Neural cell (in vitro differentiated cells): ENCODE measurements around the gene RGL3.

Source experiments
- EP300 ChIP-seq: fragments of 450-650 bp; conservative IDR thresholded peaks from 2 replicates; pipeline ENCODE4 v1.6.1; 2014; ENCODE audit warnings: antibody characterized with exemption, mild to moderate bottlenecking, moderate library complexity; ENCODE audit not compliant: poor library complexity, severe bottlenecking
- POLR2AphosphoS5 ChIP-seq: IDR thresholded peaks from 2 replicates; pipeline ENCODE4 v1.6.1; 2012
- TF ChIP-seq, protein P1 (sequence below): fragments of 450-650 bp; IDR thresholded peaks from 2 replicates; pipeline ENCODE4 v1.5.1; 2014; ENCODE audit warnings: antibody characterized with exemption, mild to moderate bottlenecking, moderate library complexity; ENCODE audit not compliant: poor library complexity, severe bottlenecking

DNA sequence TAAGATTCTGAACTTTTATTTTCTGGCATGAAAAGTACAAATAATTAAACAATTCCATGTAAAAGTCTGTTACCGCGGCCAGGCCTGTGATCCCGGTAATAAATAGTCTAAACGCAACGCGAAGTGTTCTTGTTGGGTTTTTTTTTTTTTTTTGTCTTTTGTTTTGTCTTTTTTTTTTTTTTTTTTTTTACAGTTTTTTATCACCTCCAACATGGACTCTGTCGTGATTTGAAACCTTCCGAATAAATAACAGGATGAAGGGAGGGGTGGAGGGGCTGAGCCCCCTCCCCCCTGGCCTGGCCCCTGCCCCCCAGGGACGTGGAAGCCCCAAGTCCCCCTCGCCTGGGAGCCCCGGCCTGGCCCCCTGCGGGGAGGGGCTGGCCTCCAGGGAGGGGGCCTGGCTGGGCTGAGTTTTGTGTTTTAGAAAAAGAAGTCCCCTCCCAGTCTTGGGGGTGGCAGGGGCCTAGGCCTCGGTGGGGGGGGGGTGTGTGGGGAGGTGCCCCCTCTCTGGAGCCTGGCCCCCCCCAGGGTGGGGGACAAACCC lies 32.3 kb upstream of the RGL3 start:
- TF ChIP-seq, protein P1, sequence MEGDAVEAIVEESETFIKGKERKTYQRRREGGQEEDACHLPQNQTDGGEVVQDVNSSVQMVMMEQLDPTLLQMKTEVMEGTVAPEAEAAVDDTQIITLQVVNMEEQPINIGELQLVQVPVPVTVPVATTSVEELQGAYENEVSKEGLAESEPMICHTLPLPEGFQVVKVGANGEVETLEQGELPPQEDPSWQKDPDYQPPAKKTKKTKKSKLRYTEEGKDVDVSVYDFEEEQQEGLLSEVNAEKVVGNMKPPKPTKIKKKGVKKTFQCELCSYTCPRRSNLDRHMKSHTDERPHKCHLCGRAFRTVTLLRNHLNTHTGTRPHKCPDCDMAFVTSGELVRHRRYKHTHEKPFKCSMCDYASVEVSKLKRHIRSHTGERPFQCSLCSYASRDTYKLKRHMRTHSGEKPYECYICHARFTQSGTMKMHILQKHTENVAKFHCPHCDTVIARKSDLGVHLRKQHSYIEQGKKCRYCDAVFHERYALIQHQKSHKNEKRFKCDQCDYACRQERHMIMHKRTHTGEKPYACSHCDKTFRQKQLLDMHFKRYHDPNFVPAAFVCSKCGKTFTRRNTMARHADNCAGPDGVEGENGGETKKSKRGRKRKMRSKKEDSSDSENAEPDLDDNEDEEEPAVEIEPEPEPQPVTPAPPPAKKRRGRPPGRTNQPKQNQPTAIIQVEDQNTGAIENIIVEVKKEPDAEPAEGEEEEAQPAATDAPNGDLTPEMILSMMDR: no peak
- no peak for TF ChIP-seq EP300
- no peak for TF ChIP-seq POLR2AphosphoS5
